ENCODE results near the gene NAT8L. TPM values are rescaled to one million over a fixed set of nuclear protein-coding genes. Genes with fewer than 3 reads are reported as not detected.
A peak's percentile ranks its signal among the peaks of the same experiment; 100 is the strongest.

NAT8L gene
- total RNA-seq, 1 experiment from 2014 or later, result 13.9 TPM

- no peak overlapping the region for H3K18ac ChIP-seq (ENCODE audit: insufficient read length, low read depth, low read length)
- H3K23me2 ChIP-seq (ENCODE audit: insufficient read length, low read depth, low read length, poor library complexity, severe bottlenecking), result no peaks in the 10 kb centered on the region
- Mint-ChIP-seq H3K9me3 (no peaks in the 10 kb centered on the region; a peak in 2 of 5 replicates), H3K4me3 (0 out of 5 replicates have a peak overlapping the region, but pooled peaks of 1 of the 2 experiments have one; percentile 31), H3K36me3 (ENCODE audit: insufficient read depth in 1 of 3, low read depth in 3 of 3) (no peaks in the 10 kb centered on the region), H3K27ac (peak overlapping the region in 1 of 3 experiments; percentile 52; a peak in 3 of 7 replicates), H3K27me3 (ENCODE audit: low read depth) (no peaks in the 10 kb centered on the region; the same call in 1 of the 2 replicates), H3K4me1 (peaks cover 12 to 26% of the 10 kb centered on the region in 2 experiments)
- H3K23ac ChIP-seq (ENCODE audit: insufficient read length, low read depth, low read length), result no peak overlapping the region
- no peak overlapping the region for H3K56ac ChIP-seq (ENCODE audit: insufficient read length, low read depth, low read length)
- no peak overlapping the region for H3K27ac ChIP-seq (ENCODE audit: insufficient read length, low read depth, low read length)
- H3K4me2 ChIP-seq (ENCODE audit: insufficient read depth, insufficient read length, low read length), result no peak overlapping the region
- no peaks in the 10 kb centered on the region for H4K20me1 ChIP-seq (ENCODE audit: control insufficient read depth, insufficient read depth, insufficient read length)
- no CpG with 5 or more reads among the region's 16 CpGs for WGBS (ENCODE audit: extremely low coverage, insufficient read length, low lambda C conversion rate)
- H2BK5ac ChIP-seq (ENCODE audit: insufficient read length, low read length), result no peak overlapping the region
- no peak overlapping the region for H4K8ac ChIP-seq (replicated peaks; ENCODE audit: insufficient read length, low read depth, low read length)
- H3K79me1 ChIP-seq (ENCODE audit: insufficient read depth, low read depth, low read length, poor library complexity, severe bottlenecking), result no peaks in the 10 kb centered on the region
- H2AFZ ChIP-seq (ENCODE audit: low read length), result no peak overlapping the region
- no peaks in the 10 kb centered on the region for H3K27me3 ChIP-seq (ENCODE audit: insufficient read depth, low read length)
- no peak for TF ChIP-seq CTCF (conservative IDR thresholded peaks at IDR 0.05)
- no peaks in the 10 kb centered on the region; the same call in 1 of the 2 replicates for H3K4me1 ChIP-seq (ENCODE audit: insufficient read depth, low read length)
- no peaks in the 10 kb centered on the region for H3K79me2 ChIP-seq (ENCODE audit: insufficient read depth, low read length)
- no peak overlapping the region for H2BK120ac ChIP-seq (ENCODE audit: low read depth, low read length, poor library complexity, severe bottlenecking)
- no peak overlapping the region for H2BK15ac ChIP-seq (ENCODE audit: low read depth, low read length)
- H2AK5ac ChIP-seq (ENCODE audit: insufficient read length, low read length), result no peak overlapping the region
- no peak overlapping the region for H4K91ac ChIP-seq (ENCODE audit: insufficient read length, low read depth, low read length)
- H3T11ph ChIP-seq (ENCODE audit: low read length), result no peak overlapping the region
- H2BK12ac ChIP-seq (ENCODE audit: insufficient read length, low read depth, low read length), result no peak overlapping the region
- H4K5ac ChIP-seq (ENCODE audit: insufficient read length, low read depth, low read length), result no peak overlapping the region
- no peak for DNase-seq
- H3K9ac ChIP-seq (ENCODE audit: extremely low read depth, insufficient read length, low read length), result no peak overlapping the region
- no peak overlapping the region; the same call in 1 of the 2 replicates for H3K14ac ChIP-seq (ENCODE audit: insufficient read depth, low read length)
- no peaks in the 10 kb centered on the region for H3K9me3 ChIP-seq (ENCODE audit: control insufficient read depth, low read depth, low read length)
- H3K4ac ChIP-seq (ENCODE audit: low read depth, low read length), result no peak overlapping the region
- no peak overlapping the region for H2BK20ac ChIP-seq (ENCODE audit: low read depth, low read length, poor library complexity, severe bottlenecking)
Measured at GRCh38 chr4:2071252-2071911, 12.3 kb downstream of the NAT8L start.

Measured in H9 (cell line).